Measurements from ENCODE around the gene GSK3A. TPM values are rescaled to one million over a fixed set of nuclear protein-coding genes. Genes with fewer than 3 reads are reported as not detected.

Gene GSK3A
- total and polyA plus RNA-seq, 7 donors = 17.4 to 49.5 (median 28.5) TPM

GRCh38 chr19:42273407-42274064 lies 31.1 kb upstream of the GSK3A start:
- Histone ChIP-seq H3K4me3 (no peak overlapping the region), H3K27ac (peak overlapping the region in 1 of 4 donors; percentile 99), H3K27me3 (no peaks in the 10 kb centered on the region), H3K36me3 (peaks cover 16 to 34% (median 21%) of the 10 kb centered on the region in 4 donors), H3K9me3 (no peaks in the 10 kb centered on the region), H3K4me1 (peaks cover 0 to 65% (median 57%) of the 10 kb centered on the region in 4 donors)
- no peak for TF ChIP-seq POLR2A (IDR thresholded peaks at IDR 0.05)
- no peak for TF ChIP-seq POLR2AphosphoS5 (IDR thresholded peaks at IDR 0.05)
- TF ChIP-seq CTCF (IDR thresholded peaks at IDR 0.05) = no peak
- peak; percentile 64 for DNase-seq
- intact Hi-C loops (cut with DNase I) = no loop called here
- 96 to 97% methylated on average over 43 of the region's 43 CpGs for WGBS, 2 donors

GRCh38 chr19:42272989-42273406 lies 30.6 kb upstream of the GSK3A start:
- Histone ChIP-seq H3K27me3 (no peaks in the 10 kb centered on the region), H3K27ac (peak overlapping the region in 1 of 4 donors; percentile 8), H3K9me3 (no peaks in the 10 kb centered on the region), H3K4me3 (no peak overlapping the region), H3K36me3 (peaks cover 16 to 34% (median 21%) of the 10 kb centered on the region in 4 donors), H3K4me1 (peaks cover 0 to 60% (median 52%) of the 10 kb centered on the region in 4 donors)
- WGBS, 2 donors = 97% methylated on average over 23 of the region's 23 CpGs
- DNase-seq = peak; percentile 60
- TF ChIP-seq CTCF (IDR thresholded peaks at IDR 0.05) (no peak), POLR2A (IDR thresholded peaks at IDR 0.05) (no peak), POLR2AphosphoS5 (IDR thresholded peaks at IDR 0.05) (no peak), EP300 (IDR thresholded peaks at IDR 0.05) (no peak)
- intact Hi-C loops (cut with DNase I) = no loop called here

- no peak for TF ChIP-seq EP300 (IDR thresholded peaks at IDR 0.05)
- no peak for TF ChIP-seq POLR2A (IDR thresholded peaks at IDR 0.05)
- TF ChIP-seq POLR2AphosphoS5 (IDR thresholded peaks at IDR 0.05) = no peak
- no peak for TF ChIP-seq CTCF (IDR thresholded peaks at IDR 0.05)
- H3K27me3 ChIP-seq = no peaks in the 10 kb centered on the region
- no peak for DNase-seq
- H3K36me3 ChIP-seq = peaks cover 16 to 34% (median 21%) of the 10 kb centered on the region in 4 donors
- H3K4me1 ChIP-seq = peaks cover 0 to 60% (median 51%) of the 10 kb centered on the region in 4 donors
- WGBS, 2 donors = 91 to 94% methylated on average over 9 of the region's 9 CpGs
- H3K9me3 ChIP-seq = no peaks in the 10 kb centered on the region
- intact Hi-C loops (cut with DNase I) = no loop called here
- H3K4me3 ChIP-seq = no peak overlapping the region
- H3K27ac ChIP-seq = peak overlapping the region in 1 of 4 donors; percentile 8
Measured at GRCh38 chr19:42272535-42272897, 30.1 kb upstream of the GSK3A start.

DNA sequence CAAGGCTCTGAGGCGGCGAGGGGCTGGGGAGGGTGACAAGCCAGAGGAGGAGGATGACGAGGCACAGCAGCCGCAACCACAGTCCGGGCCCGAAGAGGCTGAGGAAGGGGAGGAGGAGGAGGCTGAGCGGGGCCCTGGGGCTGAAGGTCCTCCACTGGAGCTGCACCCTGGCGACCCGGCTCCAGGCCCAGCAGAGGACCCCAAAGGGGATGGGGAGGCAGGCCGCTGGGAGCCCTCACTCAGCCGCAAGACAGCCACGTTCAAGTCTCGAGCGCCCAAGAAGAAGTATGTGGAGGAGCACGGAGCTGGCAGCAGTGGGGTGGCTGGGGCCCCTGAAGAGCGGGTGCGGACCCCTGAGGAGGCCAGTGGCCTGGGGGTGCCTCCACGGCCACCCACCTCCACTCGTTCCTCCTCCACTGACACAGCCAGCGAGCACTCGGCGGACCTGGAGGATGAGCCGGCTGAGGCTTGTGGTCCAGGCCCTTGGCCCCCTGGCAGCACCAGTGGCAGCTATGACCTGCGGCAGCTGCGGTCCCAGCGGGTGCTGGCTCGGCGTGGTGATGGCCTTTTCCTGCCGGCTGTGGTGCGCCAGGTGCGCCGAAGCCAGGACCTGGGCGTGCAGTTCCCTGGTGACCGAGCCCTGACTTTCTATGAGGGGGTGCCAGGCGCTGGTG lies 29.6 kb upstream of the GSK3A start:
- DNase-seq = peak; percentile 68
- H3K27me3 ChIP-seq = no peaks in the 10 kb centered on the region
- peaks cover 0 to 58% (median 48%) of the 10 kb centered on the region in 4 donors for H3K4me1 ChIP-seq
- H3K27ac ChIP-seq = peak overlapping the region; percentile 89 to 96 (median 90)
- intact Hi-C loops (cut with DNase I) = no loop called here
- no peak overlapping the region for H3K4me3 ChIP-seq
- no peaks in the 10 kb centered on the region for H3K9me3 ChIP-seq
- TF ChIP-seq POLR2A (IDR thresholded peaks at IDR 0.05) (no peak), POLR2AphosphoS5 (IDR thresholded peaks at IDR 0.05) (no peak), EP300 (IDR thresholded peaks at IDR 0.05) (no peak), CTCF (IDR thresholded peaks at IDR 0.05) (no peak)
- H3K36me3 ChIP-seq = peaks cover 16 to 34% (median 21%) of the 10 kb centered on the region in 4 donors
- WGBS, 2 donors = 93 to 95% methylated on average over 35 of the region's 35 CpGs
